GM12864 (cell line): ENCODE results near the gene ERVMER34-1.

Experiments
- DNase-seq: peaks from one replicate; pipeline ENCODE4 v3.0.0-alpha.2; 2011; ENCODE audit warnings: low read depth
- H3K4me3 ChIP-seq: 2 replicates; pipeline ENCODE4 v1.5.1; 2011; ENCODE audit warnings: mild to moderate bottlenecking, low read depth, low read length, control low read depth
- TF ChIP-seq, protein P1 (sequence below): IDR thresholded peaks from 2 replicates; pipeline ENCODE4 v1.5.1; 2011; ENCODE audit warnings: low read depth, mild to moderate bottlenecking, moderate library complexity, low read length, control low read depth, inconsistent platforms; ENCODE audit errors: missing control alignments

The ERVMER34-1 gene, protein sequence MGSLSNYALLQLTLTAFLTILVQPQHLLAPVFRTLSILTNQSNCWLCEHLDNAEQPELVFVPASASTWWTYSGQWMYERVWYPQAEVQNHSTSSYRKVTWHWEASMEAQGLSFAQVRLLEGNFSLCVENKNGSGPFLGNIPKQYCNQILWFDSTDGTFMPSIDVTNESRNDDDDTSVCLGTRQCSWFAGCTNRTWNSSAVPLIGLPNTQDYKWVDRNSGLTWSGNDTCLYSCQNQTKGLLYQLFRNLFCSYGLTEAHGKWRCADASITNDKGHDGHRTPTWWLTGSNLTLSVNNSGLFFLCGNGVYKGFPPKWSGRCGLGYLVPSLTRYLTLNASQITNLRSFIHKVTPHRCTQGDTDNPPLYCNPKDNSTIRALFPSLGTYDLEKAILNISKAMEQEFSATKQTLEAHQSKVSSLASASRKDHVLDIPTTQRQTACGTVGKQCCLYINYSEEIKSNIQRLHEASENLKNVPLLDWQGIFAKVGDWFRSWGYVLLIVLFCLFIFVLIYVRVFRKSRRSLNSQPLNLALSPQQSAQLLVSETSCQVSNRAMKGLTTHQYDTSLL

DNA sequence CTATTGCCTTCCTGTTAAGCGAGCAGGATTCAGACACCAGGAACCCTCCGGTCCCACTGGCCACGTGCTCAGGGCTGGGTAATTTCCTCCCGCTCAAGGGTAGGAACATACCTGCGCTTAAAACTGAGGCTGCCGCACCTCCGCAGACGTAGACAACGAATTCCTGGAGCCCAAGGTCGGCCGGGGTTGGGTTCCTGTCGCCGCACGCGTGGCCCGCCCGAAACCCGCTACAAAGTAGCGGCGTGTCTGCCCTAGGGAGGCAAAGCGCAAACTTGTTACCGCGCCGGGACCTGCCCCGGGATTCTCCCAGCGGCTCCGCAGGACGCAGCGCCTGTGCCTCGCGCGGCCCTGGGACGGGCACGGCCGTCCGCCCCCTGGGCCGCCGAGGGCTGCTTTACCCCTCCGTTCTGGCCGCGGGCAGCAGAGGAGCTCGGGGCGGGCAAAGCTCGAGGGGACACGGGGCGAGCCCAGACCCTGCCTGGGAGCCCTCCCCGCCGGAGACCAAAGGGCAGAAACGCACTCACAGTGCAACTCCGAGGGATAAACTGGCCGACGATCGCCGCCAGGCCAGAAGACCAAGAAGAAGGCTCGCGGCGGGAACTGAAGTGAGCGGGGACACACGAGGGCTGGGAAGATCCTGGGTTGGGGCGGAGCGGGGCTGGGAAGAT is at the start of gene ERVMER34-1:
TSS of gene ERVMER34-1 (minus strand) at position 607 of the 668 bp plus-strand sequence. CDS start 5,905 bp downstream, outside the sequence.
- H3K4me3 ChIP-seq, result peak within 1 kb of the TSS; percentile 46
- TF ChIP-seq, protein P1, sequence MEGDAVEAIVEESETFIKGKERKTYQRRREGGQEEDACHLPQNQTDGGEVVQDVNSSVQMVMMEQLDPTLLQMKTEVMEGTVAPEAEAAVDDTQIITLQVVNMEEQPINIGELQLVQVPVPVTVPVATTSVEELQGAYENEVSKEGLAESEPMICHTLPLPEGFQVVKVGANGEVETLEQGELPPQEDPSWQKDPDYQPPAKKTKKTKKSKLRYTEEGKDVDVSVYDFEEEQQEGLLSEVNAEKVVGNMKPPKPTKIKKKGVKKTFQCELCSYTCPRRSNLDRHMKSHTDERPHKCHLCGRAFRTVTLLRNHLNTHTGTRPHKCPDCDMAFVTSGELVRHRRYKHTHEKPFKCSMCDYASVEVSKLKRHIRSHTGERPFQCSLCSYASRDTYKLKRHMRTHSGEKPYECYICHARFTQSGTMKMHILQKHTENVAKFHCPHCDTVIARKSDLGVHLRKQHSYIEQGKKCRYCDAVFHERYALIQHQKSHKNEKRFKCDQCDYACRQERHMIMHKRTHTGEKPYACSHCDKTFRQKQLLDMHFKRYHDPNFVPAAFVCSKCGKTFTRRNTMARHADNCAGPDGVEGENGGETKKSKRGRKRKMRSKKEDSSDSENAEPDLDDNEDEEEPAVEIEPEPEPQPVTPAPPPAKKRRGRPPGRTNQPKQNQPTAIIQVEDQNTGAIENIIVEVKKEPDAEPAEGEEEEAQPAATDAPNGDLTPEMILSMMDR, result no peak
- no peak for DNase-seq

DNA sequence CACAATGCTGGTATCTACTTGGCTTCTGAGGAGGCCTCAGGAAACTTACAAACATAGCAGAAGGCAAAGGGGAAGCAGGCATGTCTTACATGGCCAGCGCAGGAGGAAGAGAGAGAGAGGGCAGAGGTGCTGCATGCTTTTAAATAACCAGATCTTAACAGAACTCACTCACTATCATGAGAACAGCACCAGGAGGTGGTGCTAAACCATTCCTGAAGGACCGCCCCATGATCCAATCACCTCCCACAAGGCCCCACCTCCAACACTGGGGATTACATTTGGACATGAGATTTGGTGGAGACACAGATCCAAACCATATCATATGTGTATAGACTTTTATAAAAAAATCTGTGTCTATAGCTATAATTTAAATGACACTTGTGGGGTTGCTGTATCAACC is 48.6 kb upstream of the ERVMER34-1 start:
- H3K4me3 ChIP-seq, result no peak overlapping the region
- DNase-seq, result no peak
- TF ChIP-seq, protein P1, result no peak

DNA sequence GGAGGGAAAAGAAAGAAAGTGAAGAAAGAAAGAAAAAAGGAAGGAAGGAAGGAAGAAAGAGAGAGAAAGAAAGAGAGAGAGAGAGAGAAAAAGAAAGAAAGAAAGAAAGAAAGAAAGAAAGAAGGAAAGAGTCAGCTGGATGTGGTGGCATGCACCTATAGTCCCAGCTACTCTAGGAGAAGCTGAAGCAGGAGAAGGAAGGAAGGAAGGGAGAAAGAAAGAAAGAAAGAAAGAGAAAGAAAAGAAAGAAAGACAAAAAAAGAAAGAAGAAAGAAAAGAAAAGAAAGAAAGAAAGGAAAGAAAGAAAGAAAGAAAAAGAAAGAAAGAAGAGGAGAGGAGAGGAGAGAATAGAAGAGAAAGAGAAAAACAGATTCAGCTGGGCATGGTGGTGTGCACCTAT is 44.3 kb upstream of the ERVMER34-1 start:
- TF ChIP-seq, protein P1, result no peak
- DNase-seq, result no peak

DNA sequence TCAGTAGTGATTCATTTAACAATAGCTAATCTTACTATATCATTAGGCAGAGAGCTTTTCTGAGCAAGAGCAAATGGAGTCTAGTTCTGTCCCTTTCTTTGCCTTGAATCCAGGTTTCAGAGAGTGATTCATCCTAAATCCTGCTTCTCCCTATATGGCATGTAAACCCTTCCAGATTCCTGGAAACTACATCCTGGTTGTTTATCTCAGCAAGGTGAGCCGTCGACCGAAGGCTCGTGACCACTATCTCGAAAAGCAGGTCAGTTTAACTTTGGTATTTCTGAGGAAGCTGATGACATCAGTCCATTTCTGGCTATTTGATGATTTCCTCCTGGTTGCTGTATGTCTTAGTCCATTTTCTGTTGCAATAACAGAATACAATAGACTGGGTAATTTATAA is 40.7 kb upstream of the ERVMER34-1 start:
- no peak overlapping the region for H3K4me3 ChIP-seq
- TF ChIP-seq, protein P1, result no peak
- DNase-seq, result no peak

More for the DNA sequence above, 44.3 kb upstream of the ERVMER34-1 start:
- no peak overlapping the region for H3K4me3 ChIP-seq

DNA sequence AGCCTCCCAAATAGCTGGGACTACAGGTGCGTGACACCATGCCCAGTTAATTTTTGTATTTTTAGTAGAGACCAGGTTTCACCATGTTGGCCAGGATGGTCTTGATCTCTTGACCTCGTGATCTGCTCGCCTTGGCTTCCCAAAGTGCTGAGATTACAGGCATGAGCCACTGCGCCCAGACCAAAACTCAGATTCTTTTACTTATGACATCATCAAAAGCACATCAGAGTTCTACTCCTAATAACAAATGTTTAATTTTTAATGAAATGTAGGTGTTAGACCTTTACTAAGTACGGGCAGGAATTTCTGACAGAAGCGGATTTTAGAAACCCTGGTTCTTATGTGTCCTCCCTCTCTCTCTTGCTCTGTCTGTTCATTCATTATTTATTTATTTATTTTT is 38.5 kb upstream of the ERVMER34-1 start:
- TF ChIP-seq, protein P1, result no peak
- no peak overlapping the region for H3K4me3 ChIP-seq
- DNase-seq, result no peak

DNA sequence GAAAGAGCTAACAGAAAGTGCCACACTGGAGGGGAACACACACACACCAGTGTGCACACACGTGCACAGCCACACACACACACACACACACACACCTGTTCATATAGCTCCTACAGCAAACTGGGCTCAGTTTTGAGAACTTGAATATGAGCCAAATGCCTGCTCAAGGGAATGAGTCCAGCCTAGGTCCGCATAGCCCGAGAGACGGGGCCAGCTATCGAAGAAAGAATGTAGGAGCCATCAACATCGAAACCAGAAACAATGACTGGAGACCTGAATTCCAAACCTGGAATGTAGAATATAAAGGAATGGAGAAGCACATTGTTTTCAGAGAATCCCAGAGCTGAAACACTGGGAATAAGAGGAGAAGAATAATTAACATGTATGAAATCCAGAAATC is 37.6 kb upstream of the ERVMER34-1 start:
- TF ChIP-seq, protein P1, result no peak
- no peak for DNase-seq
- no peak overlapping the region for H3K4me3 ChIP-seq
